Activated naive CD4-positive, alpha-beta T cell treated with anti-CD3 and anti-CD28 coated beads for 36 hours (primary cell): Measurements from ENCODE around the gene ZNF224. TPM values are rescaled to one million over a fixed set of nuclear protein-coding genes. Genes with fewer than 3 reads are reported as not detected.

Experiments used
- CTCF ChIA-PET: fragments of 350-600 bp; sonication (Branson Sonifier 250); formaldehyde crosslinking; loops from one replicate; lab custom pipeline; 2021; ENCODE audit warnings: antibody characterized with exemption; lab: Charles Lee
- DNase-seq: peaks from one replicate; pipeline ENCODE4 v3.0.0-alpha.2; 2020
- H3K27ac Mint-ChIP-seq: one replicate; pipeline ENCODE4 v1.8.0; 2021; ENCODE audit warnings: mild to moderate bottlenecking, mixed read lengths
- H3K27me3 Mint-ChIP-seq: one replicate; pipeline ENCODE4 v1.8.0; 2021; ENCODE audit warnings: low read depth, mixed read lengths
- H3K36me3 Mint-ChIP-seq: one replicate; pipeline ENCODE4 v1.8.0; 2021; ENCODE audit warnings: low read depth, mixed read lengths
- H3K4me1 Mint-ChIP-seq: one replicate; pipeline ENCODE4 v1.8.0; 2021; ENCODE audit warnings: low read depth, mixed read lengths
- H3K4me3 Mint-ChIP-seq: one replicate; pipeline ENCODE4 v1.8.0; 2021; ENCODE audit warnings: mild to moderate bottlenecking, moderate library complexity, mixed read lengths
- H3K9me3 Mint-ChIP-seq: one replicate; pipeline ENCODE4 v1.8.0; 2021; ENCODE audit warnings: mixed read lengths
- intact Hi-C: fragments of 100-400 bp; cut with micrococcal nuclease; formaldehyde crosslinking; loops from one replicate; pipeline ENCODE4 v1.15.1; 2023
- total RNA-seq, 2 experiments: library from RNA; stranded (reverse); gene quantifications; one replicate each; pipeline ENCODE4 v1.2.3, GENCODE V29; 2021

The ZNF224 gene
- total RNA-seq, 2 experiments from 2014 or later, result 8.7 to 10.9 TPM

DNA sequence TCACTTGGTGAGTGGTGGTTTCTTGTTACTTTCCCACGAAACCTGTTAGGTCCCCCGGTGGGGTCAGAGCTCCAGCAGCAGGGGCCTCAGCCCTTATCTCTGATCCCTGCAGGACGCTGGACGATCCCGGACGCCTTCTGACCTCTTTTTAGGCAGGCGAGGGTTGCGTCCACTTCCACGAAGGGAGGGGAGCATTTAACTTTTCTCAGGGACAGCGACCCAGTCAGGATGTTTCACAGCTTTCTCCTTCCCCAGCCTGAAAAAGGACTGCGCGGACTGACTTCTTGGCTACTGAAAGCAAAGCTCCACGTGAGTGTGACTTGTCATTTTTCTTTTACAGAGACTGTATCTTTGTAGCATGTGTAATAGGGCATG, 47.9 kb downstream of the ZNF224 start:
- peak; percentile 11 for DNase-seq

GRCh38 chr19:44149776-44150175, 55.6 kb downstream of the ZNF224 start:
- DNase-seq, result no peak
- intact Hi-C loops, result no loop called here
- Mint-ChIP-seq H3K36me3 (peaks cover 87% of the 10 kb centered on the region), H3K4me3 (no peak overlapping the region), H3K27me3 (no peaks in the 10 kb centered on the region), H3K9me3 (peaks cover 37% of the 10 kb centered on the region), H3K27ac (no peak overlapping the region), H3K4me1 (no peaks in the 10 kb centered on the region)
- CTCF ChIA-PET, result no interaction called here

More for the DNA sequence above, 47.9 kb downstream of the ZNF224 start:
- peak overlapping the region; percentile 92 for H3K4me3 Mint-ChIP-seq
- CTCF ChIA-PET, result interaction anchor here (0.5 to 1.0 kb wide), 2 partner anchors 47 to 289 kb away, joined by 3 to 5 read pairs; no protein-coding TSS in a partner anchor
- no peaks in the 10 kb centered on the region for H3K27me3 Mint-ChIP-seq
- H3K36me3 Mint-ChIP-seq, result peaks cover 30% of the 10 kb centered on the region
- peak overlapping the region; percentile 85 for H3K27ac Mint-ChIP-seq
- H3K4me1 Mint-ChIP-seq, result peaks cover 16% of the 10 kb centered on the region
- H3K9me3 Mint-ChIP-seq, result peaks cover 11% of the 10 kb centered on the region
- intact Hi-C loops, result no loop called here

GRCh38 chr19:44151491-44151890, 57.3 kb downstream of the ZNF224 start:
- intact Hi-C loops, result no loop called here
- no peaks in the 10 kb centered on the region for H3K4me1 Mint-ChIP-seq
- CTCF ChIA-PET, result interaction anchor here (0.6 kb wide), 1 partner anchor 557 kb away, joined by 7 read pairs; no protein-coding TSS in a partner anchor
- peaks cover 39% of the 10 kb centered on the region for H3K9me3 Mint-ChIP-seq
- peaks cover 82% of the 10 kb centered on the region for H3K36me3 Mint-ChIP-seq
- no peaks in the 10 kb centered on the region for H3K27me3 Mint-ChIP-seq
- DNase-seq, result no peak
- no peak overlapping the region for H3K27ac Mint-ChIP-seq
- H3K4me3 Mint-ChIP-seq, result no peak overlapping the region

DNA sequence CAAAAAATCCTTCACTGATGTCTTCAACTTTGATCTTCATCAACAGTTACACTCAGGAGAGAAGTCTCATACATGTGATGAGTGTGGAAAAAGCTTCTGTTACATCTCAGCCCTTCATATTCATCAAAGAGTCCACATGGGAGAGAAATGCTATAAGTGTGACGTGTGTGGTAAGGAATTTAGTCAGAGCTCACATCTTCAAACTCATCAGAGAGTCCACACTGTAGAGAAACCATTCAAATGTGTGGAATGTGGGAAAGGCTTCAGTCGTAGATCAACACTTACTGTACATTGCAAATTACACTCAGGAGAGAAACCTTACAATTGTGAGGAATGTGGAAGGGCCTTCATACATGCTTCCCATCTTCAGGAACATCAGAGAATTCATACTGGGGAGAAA, 62.3 kb downstream of the ZNF224 start:
- H3K27me3 Mint-ChIP-seq, result no peaks in the 10 kb centered on the region
- no peaks in the 10 kb centered on the region for H3K4me1 Mint-ChIP-seq
- H3K4me3 Mint-ChIP-seq, result no peak overlapping the region
- H3K27ac Mint-ChIP-seq, result no peak overlapping the region
- CTCF ChIA-PET, result no interaction called here
- H3K36me3 Mint-ChIP-seq, result peaks cover 61% of the 10 kb centered on the region
- H3K9me3 Mint-ChIP-seq, result peaks cover 54% of the 10 kb centered on the region
- DNase-seq, result no peak
- intact Hi-C loops, result no loop called here

Other genes starting within 250 kb of the ZNF224 start
- 1 to 10 TPM; 1.2 to 1.3 TPM for gene ZNF404, start 210.4 kb upstream of the ZNF224 start, total RNA-seq
- 1 to 10 TPM; 5.4 to 6.3 TPM for gene ZNF45, start 159.1 kb upstream of the ZNF224 start, total RNA-seq
- gene ZNF221, start 143.1 kb upstream of the ZNF224 start, total RNA-seq, result under 1 TPM; 0.45 to 0.89 TPM
- gene ZNF155, start 110.2 kb upstream of the ZNF224 start, total RNA-seq, result 1 to 10 TPM; 2.9 to 3.1 TPM
- 1 to 10 TPM; 2.7 to 3.3 TPM for gene ZNF230, start 91.4 kb upstream of the ZNF224 start, total RNA-seq
- gene ZNF222, start 69.0 kb upstream of the ZNF224 start, total RNA-seq, result 1 to 10 TPM in 1 of 2 experiments, under 1 TPM in 1; 0.74 to 1.1 TPM
- under 1 TPM; 0.48 to 0.96 TPM for gene ZNF223, start 42.3 kb upstream of the ZNF224 start, total RNA-seq
- under 1 TPM; 0.76 to 0.86 TPM for gene ZNF284, start 22.2 kb upstream of the ZNF224 start, total RNA-seq
- gene ZNF225, start 19.0 kb downstream of the ZNF224 start, total RNA-seq, result 1 to 10 TPM; 2.1 to 2.2 TPM
- gene ZNF234, start 47.2 kb downstream of the ZNF224 start, total RNA-seq, result 1 to 10 TPM; 5.0 to 5.4 TPM
- 10 to 100 TPM; 12.4 to 16.9 TPM for gene ZNF226, start 70.7 kb downstream of the ZNF224 start, total RNA-seq
- gene ZNF227, start 118.2 kb downstream of the ZNF224 start, total RNA-seq, result 10 to 100 TPM; 17.9 to 19.4 TPM
- under 1 TPM in 1 of 2 experiments, not detected in 1; 0.07 TPM for gene ZNF233, start 165.5 kb downstream of the ZNF224 start, total RNA-seq
- 1 to 10 TPM; 1.5 to 1.6 TPM for gene ZNF235, start 210.7 kb downstream of the ZNF224 start, total RNA-seq